NT2/D1 (cell line): Measurements from ENCODE around the gene POM121C.
"Not testable (repeated sequence)": the region's sequence is repeated elsewhere in the genome, so short reads cannot be mapped to it uniquely, and the experiment has no call there.

Source experiments
- DNase-seq: peaks from one replicate; pipeline ENCODE4 v3.0.0-alpha.2; 2011; ENCODE audit warnings: low read depth, low spot score
- H3K27me3 ChIP-seq: 2 replicates; pipeline ENCODE4 v1.6.0; 2011; ENCODE audit warnings: mild to moderate bottlenecking; ENCODE audit not compliant: insufficient read length, insufficient read depth
- H3K36me3 ChIP-seq: 2 replicates; pipeline ENCODE4 v1.6.1; 2011; ENCODE audit warnings: mild to moderate bottlenecking, low read length, mixed read lengths; ENCODE audit not compliant: insufficient read depth, insufficient read length
- H3K4me1 ChIP-seq: 2 replicates; pipeline ENCODE4 v1.5.1; 2011; ENCODE audit not compliant: insufficient read depth, insufficient read length
- H3K4me3 ChIP-seq: 2 replicates; pipeline ENCODE4 v1.5.1; 2011; ENCODE audit warnings: low read depth; ENCODE audit not compliant: insufficient read length
- H3K9ac ChIP-seq: 2 replicates; pipeline ENCODE4 v1.6.0; 2011; ENCODE audit warnings: low read depth; ENCODE audit not compliant: insufficient read length
- H3K9me3 ChIP-seq: 2 replicates; pipeline ENCODE4 v1.5.1; 2011; ENCODE audit warnings: mild to moderate bottlenecking, low read length; ENCODE audit not compliant: insufficient read depth
- SUZ12 ChIP-seq: IDR thresholded peaks from 2 replicates; pipeline ENCODE4 v1.6.1; 2011; ENCODE audit not compliant: insufficient read length, insufficient read depth; ENCODE audit errors: extremely low read depth
- YY1 ChIP-seq: IDR thresholded peaks from 2 replicates; pipeline ENCODE4 v1.6.1; 2011; ENCODE audit not compliant: insufficient read length, insufficient read depth
- ZNF274 ChIP-seq: IDR thresholded peaks from 2 replicates; pipeline ENCODE4 v1.6.1; 2011; ENCODE audit warnings: mild to moderate bottlenecking, low read depth, low read length

Gene POM121C

GRCh38 chr7:75485979-75486643 is at the start of gene POM121C:
TSS of gene POM121C (minus strand) at chr7:75486299. CDS start at chr7:75441496, 44,803 bp downstream.
- DNase-seq = peak; percentile 92
- H3K36me3 ChIP-seq, H3K4me1 ChIP-seq, H3K9me3 ChIP-seq, H3K27me3 ChIP-seq: not testable (repeated sequence)
- Histone ChIP-seq H3K9ac (peak within 1 kb of the TSS; percentile 64), H3K4me3 (peak within 1 kb of the TSS; percentile 66)

GRCh38 chr7:75534727-75535307 is 48.7 kb upstream of the POM121C start:
- no peaks in the 10 kb centered on the region for H3K4me1 ChIP-seq
- no peak for DNase-seq
- H3K4me3 ChIP-seq = no peak overlapping the region
- H3K9ac ChIP-seq = no peak overlapping the region
- peaks cover 48% of the 10 kb centered on the region for H3K36me3 ChIP-seq
- TF ChIP-seq SUZ12 (no peak), ZNF274 (no peak), YY1 (no peak)
- H3K9me3 ChIP-seq = no peaks in the 10 kb centered on the region
- H3K27me3 ChIP-seq = no peaks in the 10 kb centered on the region

GRCh38 chr7:75533926-75534325 is 47.8 kb upstream of the POM121C start:
- TF ChIP-seq ZNF274 (no peak), YY1 (no peak), SUZ12 (no peak)
- Histone ChIP-seq H3K36me3 (peaks cover 40% of the 10 kb centered on the region), H3K9ac (no peak overlapping the region), H3K27me3 (no peaks in the 10 kb centered on the region), H3K4me3 (no peak overlapping the region), H3K4me1 (no peaks in the 10 kb centered on the region), H3K9me3 (no peaks in the 10 kb centered on the region)
- DNase-seq = no peak

- no peak overlapping the region for H3K4me3 ChIP-seq
- TF ChIP-seq YY1 (no peak), ZNF274 (no peak), SUZ12 (no peak)
- DNase-seq = no peak
- H3K36me3 ChIP-seq = peaks cover 30% of the 10 kb centered on the region
- H3K9me3 ChIP-seq = no peaks in the 10 kb centered on the region
- H3K4me1 ChIP-seq = no peaks in the 10 kb centered on the region
- H3K27me3 ChIP-seq = no peaks in the 10 kb centered on the region
- no peak overlapping the region for H3K9ac ChIP-seq
These were observed 46.5 kb upstream of the POM121C start for GRCh38 chr7:75532639-75533038.

DNA sequence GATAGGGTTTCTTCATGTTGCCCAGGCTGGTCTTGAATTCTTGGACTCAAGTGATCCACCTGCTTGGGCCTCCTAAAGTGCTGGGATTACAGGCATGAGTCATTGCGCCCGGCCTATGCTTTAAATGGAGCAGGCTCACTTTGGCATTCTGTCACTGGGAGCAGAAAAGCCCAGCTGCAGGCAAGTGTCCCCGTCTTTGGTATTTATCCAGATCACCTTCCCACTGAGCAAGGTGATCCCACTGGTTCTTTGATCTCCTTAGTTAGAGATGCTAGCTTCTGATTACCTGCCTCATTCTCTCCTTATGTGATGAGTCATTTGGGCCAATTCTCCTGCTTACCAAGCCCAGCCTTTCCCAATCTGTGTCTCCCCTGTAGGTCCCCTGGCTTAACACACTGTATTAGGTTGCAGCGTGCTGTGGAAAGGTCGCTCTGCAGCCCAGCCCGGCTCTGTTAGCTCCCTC is 45.3 kb upstream of the POM121C start:
- DNase-seq = no peak
- TF ChIP-seq SUZ12 (no peak), YY1 (no peak), ZNF274 (no peak)
- H3K4me3 ChIP-seq = no peak overlapping the region
- peaks cover 19% of the 10 kb centered on the region for H3K36me3 ChIP-seq
- no peaks in the 10 kb centered on the region for H3K27me3 ChIP-seq
- H3K4me1 ChIP-seq = no peaks in the 10 kb centered on the region
- no peaks in the 10 kb centered on the region for H3K9me3 ChIP-seq
- no peak overlapping the region for H3K9ac ChIP-seq

- not testable (repeated sequence) for H3K4me1 ChIP-seq, DNase-seq, H3K9me3 ChIP-seq, H3K27me3 ChIP-seq
- Histone ChIP-seq H3K4me3 (peak overlapping the region; percentile 80), H3K9ac (peak overlapping the region; percentile 97), H3K36me3 (peaks cover 30% of the 10 kb centered on the region)
These were observed 41.2 kb upstream of the POM121C start for GRCh38 chr7:75527224-75527722.

GRCh38 chr7:75521727-75522126 is 35.6 kb upstream of the POM121C start:
- H3K27me3 ChIP-seq, H3K9me3 ChIP-seq, H3K9ac ChIP-seq, DNase-seq, H3K4me1 ChIP-seq, H3K4me3 ChIP-seq: not testable (repeated sequence)
- peaks cover 33% of the 10 kb centered on the region for H3K36me3 ChIP-seq

DNA sequence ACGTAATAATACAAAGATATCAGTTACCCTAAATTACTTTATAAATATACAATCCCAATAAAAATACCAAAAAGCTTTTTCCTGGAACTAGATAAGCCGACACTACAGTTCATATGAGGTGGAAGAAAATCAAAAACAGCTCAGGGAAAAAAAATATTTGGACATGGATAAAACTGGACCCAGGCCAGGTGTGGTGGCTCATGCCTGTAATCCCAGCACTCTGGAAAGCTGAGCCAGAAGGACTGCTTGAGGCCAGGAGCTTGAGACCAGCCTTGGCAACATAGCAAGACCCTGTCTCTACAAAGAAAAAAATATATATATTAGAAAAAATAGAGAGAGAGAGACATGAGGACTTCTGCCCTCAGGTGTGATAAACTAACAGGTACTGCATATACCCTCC is 32.7 kb upstream of the POM121C start:
- H3K4me3 ChIP-seq, H3K27me3 ChIP-seq, H3K4me1 ChIP-seq, H3K9ac ChIP-seq, DNase-seq, H3K9me3 ChIP-seq: not testable (repeated sequence)
- peaks cover 12% of the 10 kb centered on the region for H3K36me3 ChIP-seq

DNA sequence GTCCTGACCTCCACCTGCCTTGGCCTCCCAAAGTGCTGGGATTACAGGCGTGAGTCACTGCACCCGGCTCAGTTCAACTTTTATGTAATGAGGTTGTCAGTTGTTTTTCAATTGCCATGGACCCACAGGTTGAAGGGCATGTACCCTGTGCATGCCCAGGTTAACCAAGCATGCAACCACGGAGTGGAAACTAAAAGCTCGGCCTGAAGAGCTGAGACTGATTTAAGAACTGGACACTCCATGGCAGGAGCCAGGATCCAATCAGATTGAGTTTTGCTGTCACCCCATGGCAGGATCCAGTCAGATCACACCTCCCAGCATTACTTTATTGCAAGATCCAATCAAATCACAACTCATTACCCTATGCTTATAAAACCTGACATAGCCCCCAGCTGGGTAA is 22.9 kb upstream of the POM121C start:
- H3K4me3 ChIP-seq, H3K36me3 ChIP-seq, H3K4me1 ChIP-seq, H3K9ac ChIP-seq, DNase-seq, H3K27me3 ChIP-seq, H3K9me3 ChIP-seq: not testable (repeated sequence)

- not testable (repeated sequence) for H3K4me3 ChIP-seq, H3K9me3 ChIP-seq, H3K4me1 ChIP-seq, H3K9ac ChIP-seq, H3K27me3 ChIP-seq, DNase-seq, H3K36me3 ChIP-seq
These were observed 5.9 kb upstream of the POM121C start, which contains the start of gene SPDYE5 for GRCh38 chr7:75492020-75492419. TSS of gene SPDYE5 (plus strand) at chr7:75492320. CDS start at chr7:75494048, 1,728 bp downstream.
